Right lobe of liver (tissue), 6 donors: ENCODE results near the gene LGALS7. TPM values are rescaled to one million over a fixed set of nuclear protein-coding genes. Genes with fewer than 3 reads are reported as not detected.
"Not testable (repeated sequence)": the region's sequence is repeated elsewhere in the genome, so short reads cannot be mapped to it uniquely, and the experiment has no call there.

ENCODE experiments used
- ATAC-seq, 4 donors: fragments of 200-7000 bp; cut with Tn5 transposase; one replicate each; pipeline ENCODE4 v1.9.1; 2020; ENCODE audit warnings: mild to moderate bottlenecking in 4 of 4, moderate library complexity in 4 of 4
- DNase-seq, 3 donors: peaks; one replicate each; pipeline ENCODE4 v3.0.0-alpha.2; 2020
- H3K27ac ChIP-seq, 3 donors: fragments of 200-600 bp; one replicate each; pipeline ENCODE4 v1.8.0; 2022
- H3K27me3 ChIP-seq, 2 donors: fragments of 200-600 bp; one replicate each; pipeline ENCODE4 v1.8.0; 2022
- H3K36me3 ChIP-seq, 4 donors: fragments of 200-600 bp; sonication (generic) in 1 of 4; one replicate each; pipeline versions ENCODE4 v1.5.1 to v1.8.0; 2017 to 2022; ENCODE audit warnings: control low read depth in 1 of 4
- H3K4me1 ChIP-seq, 4 donors: fragments of 200-600 bp; sonication (generic) in 1 of 4; one replicate each; pipeline versions ENCODE4 v1.5.1 to v1.8.0; 2017 to 2022; ENCODE audit warnings: control low read depth in 1 of 4
- H3K4me3 ChIP-seq, 3 donors: fragments of 200-600 bp; one replicate each; pipeline ENCODE4 v1.8.0; 2022
- H3K9me3 ChIP-seq, 4 donors: fragments of 200-600 bp; sonication (generic) in 1 of 4; one replicate each; pipeline versions ENCODE4 v1.5.1 to v1.8.0; 2017 to 2022; ENCODE audit warnings: control low read depth in 1 of 4
- CTCF ChIP-seq, 4 donors: fragments of 200-600 bp in 3 of 4; fragments of 450-650 bp in 1 of 4; IDR thresholded peaks; one replicate each; pipeline versions ENCODE4 v1.5.1 to v1.8.0; 2016 to 2022; ENCODE audit warnings: antibody characterized with exemption in 4 of 4, mild to moderate bottlenecking in 2 of 4
- POLR2A ChIP-seq: fragments of 450-650 bp; IDR thresholded peaks from one replicate; pipeline ENCODE4 v1.6.1; 2017; ENCODE audit warnings: antibody characterized with exemption, mild to moderate bottlenecking
- WGBS: methylation state at CpG from one replicate; pipeline ENCODE4 v1.1.6; 2018; ENCODE audit warnings: low coverage, low lambda C conversion rate; ENCODE audit not compliant: insufficient coverage; ENCODE audit errors: missing lambda C conversion rate; 5-methylcytosine and 5-hydroxymethylcytosine counted together
- intact Hi-C, 2 donors: fragments of 100-400 bp; cut with DNase I; formaldehyde crosslinking; loops; one replicate each; pipeline versions ENCODE4 v1.11.2 to v1.14.1; 2022
- total RNA-seq, 6 experiments: library from RNA; depleted of rRNA in 2 of 6; stranded (reverse); fragments of >200 nt in 2 of 6; fragmentation: NEBNext Ultra II Directional in 3 of 6; extraction: Animal tissue kit (Norgen Biotek cat#: 25700) in 3 of 6; gene quantifications; one replicate each; pipeline versions ENCODE4 v1.1.0 to v1.2.4, GENCODE V29; 2016 to 2023
- donor health status: DM: no; HTN: yes; CAD: no.
- donor health status: DM: no; HTN: no; CAD: no.
- donor health status: DM: no; HTN: no; CAD: no.
- donor health status: DM: no; HTN: yes; CAD: no.
- donor health status: DM: no; HTN: yes; CAD: no.

LGALS7 gene
- total RNA-seq, 6 experiments from 2014 or later: not detected

- no peaks in the 10 kb centered on the region for H3K9me3 ChIP-seq
- 90% methylated on average over 6 of the region's 13 CpGs for WGBS
- DNase-seq: no peak
- no peaks in the 10 kb centered on the region for H3K4me1 ChIP-seq
- H3K36me3 ChIP-seq: no peaks in the 10 kb centered on the region
- intact Hi-C loops: no loop called here
- H3K4me3 ChIP-seq: no peak overlapping the region
- TF ChIP-seq POLR2A (no peak), CTCF (IDR thresholded peaks at IDR 0.05) (no peak)
- no peak overlapping the region for H3K27ac ChIP-seq
- no peaks in the 10 kb centered on the region for H3K27me3 ChIP-seq
- ATAC-seq: no peak
Observed at GRCh38 chr19:38774181-38774950, 1.0 kb upstream of the LGALS7 start.

- H3K4me3 ChIP-seq, intact Hi-C loops, H3K4me1 ChIP-seq, ATAC-seq, DNase-seq, H3K27ac ChIP-seq, H3K9me3 ChIP-seq, H3K27me3 ChIP-seq, H3K36me3 ChIP-seq: not testable (repeated sequence)
- WGBS: no CpG with 5 or more reads among the region's 30 CpGs
Observed at GRCh38 chr19:38771569-38771968, 1.7 kb downstream of the LGALS7 start.

GRCh38 chr19:38770949-38771275 is 2.4 kb downstream of the LGALS7 start:
- H3K27ac ChIP-seq, H3K9me3 ChIP-seq, H3K4me1 ChIP-seq, DNase-seq, H3K27me3 ChIP-seq, H3K36me3 ChIP-seq, H3K4me3 ChIP-seq, intact Hi-C loops: not testable (repeated sequence)
- WGBS: no CpG with 5 or more reads among the region's 22 CpGs
- peak; percentile 76 to 87 (median 84) for ATAC-seq

- WGBS: no CpG with 5 or more reads among the region's 58 CpGs
- Histone ChIP-seq H3K4me3 (peak overlapping the region in 1 of 3 donors; percentile 29), H3K27ac (peak overlapping the region in 1 of 3 donors; percentile 39)
- H3K36me3 ChIP-seq, DNase-seq, H3K27me3 ChIP-seq, H3K9me3 ChIP-seq, H3K4me1 ChIP-seq, intact Hi-C loops: not testable (repeated sequence)
- peak; percentile 3 to 25 (median 13) for ATAC-seq
Observed at GRCh38 chr19:38770228-38770948, 2.9 kb downstream of the LGALS7 start.

GRCh38 chr19:38769635-38770211 is 3.6 kb downstream of the LGALS7 start:
- Histone ChIP-seq H3K36me3 (no peaks in the 10 kb centered on the region), H3K4me1 (no peaks in the 10 kb centered on the region), H3K9me3 (no peaks in the 10 kb centered on the region), H3K27ac (peak overlapping the region in 1 of 3 donors; percentile 39), H3K27me3 (no peaks in the 10 kb centered on the region), H3K4me3 (peak overlapping the region in 1 of 3 donors; percentile 29)
- ATAC-seq: peak; percentile 77 to 89 (median 82)
- DNase-seq: peak; percentile 79 to 88 (median 85)
- intact Hi-C loops: no loop called here
- TF ChIP-seq POLR2A (no peak), CTCF (IDR thresholded peaks at IDR 0.05) (peak; percentile 39 to 67 (median 58))
- 80% methylated on average over 1 of the region's 42 CpGs for WGBS
